Measurements from ENCODE around the gene SPATA46.
A peak's percentile ranks its signal among the peaks of the same experiment; 100 is the strongest.
"Not testable (repeated sequence)": the region's sequence is repeated elsewhere in the genome, so short reads cannot be mapped to it uniquely, and the experiment has no call there.

SPATA46 gene

DNA sequence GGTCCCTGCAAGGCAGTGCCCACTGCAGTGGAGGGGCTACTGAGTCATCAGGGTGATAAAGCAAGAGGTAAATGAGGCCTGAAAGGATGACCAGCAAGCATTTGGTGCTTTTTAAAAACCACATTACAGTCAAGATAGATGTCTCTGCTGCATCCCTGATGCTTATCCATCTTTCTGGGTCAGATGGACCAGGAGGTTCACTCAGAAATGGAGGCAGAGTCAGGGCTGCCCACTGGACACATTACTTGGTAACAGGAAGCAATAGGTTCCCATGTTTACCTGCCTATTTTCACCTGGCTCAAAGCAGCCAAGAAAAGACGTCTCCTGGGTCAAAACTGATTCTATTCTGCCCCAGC lies 3.6 kb downstream of the SPATA46 start:
- DNase-seq, result no peak

DNA sequence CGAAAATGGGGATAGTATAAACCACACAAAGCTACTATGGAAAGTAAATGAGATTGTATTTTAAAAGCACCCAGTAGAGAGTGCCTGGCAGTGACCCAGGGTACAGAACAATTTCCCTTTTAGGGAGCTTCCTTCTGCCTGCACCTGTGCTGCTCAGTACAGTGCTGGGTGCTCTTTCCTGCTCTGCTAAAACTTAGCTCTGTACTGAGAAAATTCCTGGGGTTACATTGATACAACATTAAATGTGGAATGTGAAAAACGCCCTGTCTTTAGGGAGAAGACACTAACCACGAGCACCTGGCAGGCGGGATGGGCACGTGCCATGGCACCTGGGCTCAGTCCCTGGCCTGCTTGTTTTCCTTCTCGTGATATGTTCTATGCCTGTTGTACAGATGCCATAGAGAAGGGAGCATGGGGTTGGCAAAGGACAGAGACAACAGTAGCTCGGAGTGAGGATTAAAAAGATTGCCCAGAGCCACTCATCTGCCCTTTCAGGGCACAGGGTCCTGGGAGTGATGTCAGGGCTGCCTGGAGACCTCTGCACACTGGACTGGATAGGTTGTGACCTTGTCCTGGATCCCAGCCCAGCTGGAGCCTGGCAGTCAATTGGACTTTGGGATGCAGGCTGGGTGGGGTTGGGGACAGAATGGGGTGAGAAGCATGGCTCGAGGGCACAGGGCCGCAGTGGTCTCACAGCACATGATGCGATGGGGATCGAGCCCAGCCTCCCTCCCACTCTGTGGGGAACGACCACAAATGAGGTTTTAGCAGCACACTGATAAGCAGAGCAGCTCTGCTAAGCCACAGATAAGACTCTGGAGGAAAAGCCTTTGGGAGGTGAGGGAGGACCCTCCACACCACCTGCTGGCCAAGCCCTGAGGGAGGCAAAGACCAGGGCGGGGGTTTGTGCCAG lies 4.2 kb downstream of the SPATA46 start:
- DNase-seq, result no peak

DNA sequence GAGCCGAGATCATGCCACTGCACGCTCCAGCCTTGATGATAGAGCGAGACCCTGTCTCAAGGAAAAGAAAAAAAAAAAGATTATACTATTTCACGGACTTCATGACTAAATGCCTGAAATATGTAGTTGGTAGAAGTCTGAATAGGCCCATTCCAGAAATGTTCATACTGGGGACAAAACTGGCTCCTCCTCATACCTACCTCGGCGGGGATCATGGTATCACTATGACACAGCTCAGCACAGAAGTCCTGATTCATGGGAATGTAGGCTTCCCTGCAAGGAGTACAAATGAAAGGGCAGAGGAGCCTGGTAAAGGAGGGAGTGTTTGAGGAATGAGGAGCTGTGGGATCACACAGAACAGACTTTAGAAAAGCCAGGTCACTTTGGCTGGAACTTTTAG lies 5.0 kb downstream of the SPATA46 start:
- no peak for DNase-seq

DNA sequence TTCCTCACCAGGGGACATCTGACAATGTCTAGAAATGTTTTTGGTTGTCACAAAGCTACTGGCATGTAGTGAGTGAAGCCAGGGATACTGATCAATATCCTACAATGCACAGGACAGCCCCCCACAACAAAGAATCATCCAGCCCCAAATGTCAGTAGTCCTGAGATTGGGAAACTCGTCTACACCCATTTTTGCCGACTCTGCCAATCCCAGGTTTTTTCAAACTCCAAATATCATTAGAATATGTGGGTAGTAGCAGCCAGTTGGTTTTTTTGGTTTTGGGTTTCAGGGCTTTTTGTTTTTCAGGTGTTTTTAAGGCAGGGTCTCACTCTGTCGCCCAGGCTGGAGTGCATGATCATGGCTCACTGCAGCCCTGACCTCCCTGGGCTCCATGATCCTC lies 5.9 kb downstream of the SPATA46 start:
- DNase-seq, result no peak

DNA sequence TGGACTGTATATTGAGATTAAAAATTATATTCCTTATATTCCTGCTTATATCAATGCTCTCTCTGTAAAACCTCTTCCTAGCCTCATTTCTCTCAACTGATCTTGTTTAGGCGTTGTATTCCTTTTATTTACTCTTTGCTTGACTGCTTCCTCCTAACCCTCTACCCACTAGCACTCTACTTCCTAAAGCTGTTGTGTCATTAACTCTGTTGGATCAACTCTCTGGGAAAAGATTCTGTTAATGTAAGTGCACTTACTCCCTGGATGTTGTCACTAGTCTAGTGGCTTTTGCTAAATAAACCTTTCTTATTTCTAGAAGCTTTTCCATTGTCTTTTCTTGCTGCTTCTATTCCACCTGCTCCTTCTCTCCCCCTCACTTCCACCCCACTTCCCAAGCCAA lies 6.5 kb downstream of the SPATA46 start:
- DNase-seq, result no peak

DNA sequence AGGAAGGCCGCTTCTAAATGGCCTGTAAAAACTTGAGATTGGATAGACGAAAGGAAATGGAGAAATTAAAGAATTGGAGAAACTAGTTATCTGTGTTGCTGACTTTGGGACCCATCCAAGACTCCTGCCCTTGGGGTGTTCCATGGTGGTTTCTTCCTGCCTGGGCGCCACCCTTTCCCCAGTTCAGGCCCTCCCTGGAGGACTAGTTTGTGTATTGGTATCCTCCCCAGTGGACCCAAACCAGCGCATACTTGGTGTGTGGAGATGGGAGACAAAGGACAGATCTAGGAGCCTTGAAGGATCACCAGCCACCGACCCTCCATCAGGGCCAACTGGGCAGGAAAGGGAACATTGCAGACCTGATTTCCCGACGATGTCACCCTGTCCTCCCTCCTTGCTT lies 7.1 kb downstream of the SPATA46 start:
- DNase-seq, result no peak

DNA sequence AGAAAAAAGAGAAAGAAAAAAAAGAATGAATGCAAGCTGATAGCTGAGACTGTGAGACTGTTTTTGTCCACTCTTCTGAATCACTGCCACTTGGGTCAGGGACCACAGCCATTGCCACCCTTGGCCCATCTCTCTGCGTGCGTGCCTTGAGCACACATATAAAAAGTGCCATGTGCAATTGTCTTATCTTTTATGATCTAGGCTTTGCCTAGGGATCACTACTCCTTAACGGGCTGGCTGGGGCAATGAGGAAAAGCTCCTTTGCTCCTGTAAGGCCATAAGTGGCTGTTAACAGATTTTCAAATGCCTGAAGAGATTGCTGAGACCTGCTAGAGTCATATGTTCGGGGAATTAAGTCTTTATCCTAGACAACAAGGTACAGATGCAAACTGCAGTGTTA lies 8.2 kb downstream of the SPATA46 start:
- DNase-seq, result no peak

DNA sequence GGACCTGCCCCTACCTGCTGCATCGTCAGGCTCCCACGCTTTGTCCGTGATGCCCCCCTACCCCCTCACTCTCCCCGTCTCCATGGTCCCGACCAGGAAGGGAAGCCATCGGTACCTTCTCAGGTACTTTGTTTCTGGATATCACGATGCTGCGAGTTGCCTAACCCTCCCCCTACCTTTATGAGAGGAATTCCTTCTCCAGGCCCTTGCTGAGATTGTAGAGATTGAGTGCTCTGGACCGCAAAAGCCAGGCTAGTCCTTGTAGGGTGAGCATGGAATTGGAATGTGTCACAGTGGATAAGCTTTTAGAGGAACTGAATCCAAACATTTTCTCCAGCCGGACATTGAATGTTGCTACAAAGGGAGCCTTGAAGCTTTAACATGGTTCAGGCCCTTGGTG lies 8.9 kb downstream of the SPATA46 start:
- no peak for DNase-seq

DNA sequence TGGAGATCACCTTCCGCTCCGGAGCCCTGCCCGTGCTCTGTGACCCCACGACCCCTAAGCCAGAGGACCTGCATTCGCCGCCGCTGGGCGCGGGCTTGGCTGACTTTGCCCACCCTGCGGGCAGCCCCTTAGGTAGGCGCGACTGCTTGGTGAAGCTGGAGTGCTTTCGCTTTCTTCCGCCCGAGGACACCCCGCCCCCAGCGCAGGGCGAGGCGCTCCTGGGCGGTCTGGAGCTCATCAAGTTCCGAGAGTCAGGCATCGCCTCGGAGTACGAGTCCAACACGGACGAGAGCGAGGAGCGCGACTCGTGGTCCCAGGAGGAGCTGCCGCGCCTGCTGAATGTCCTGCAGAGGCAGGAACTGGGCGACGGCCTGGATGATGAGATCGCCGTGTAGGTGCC lies 9.6 kb downstream of the SPATA46 start:
- no peak for DNase-seq

DNA sequence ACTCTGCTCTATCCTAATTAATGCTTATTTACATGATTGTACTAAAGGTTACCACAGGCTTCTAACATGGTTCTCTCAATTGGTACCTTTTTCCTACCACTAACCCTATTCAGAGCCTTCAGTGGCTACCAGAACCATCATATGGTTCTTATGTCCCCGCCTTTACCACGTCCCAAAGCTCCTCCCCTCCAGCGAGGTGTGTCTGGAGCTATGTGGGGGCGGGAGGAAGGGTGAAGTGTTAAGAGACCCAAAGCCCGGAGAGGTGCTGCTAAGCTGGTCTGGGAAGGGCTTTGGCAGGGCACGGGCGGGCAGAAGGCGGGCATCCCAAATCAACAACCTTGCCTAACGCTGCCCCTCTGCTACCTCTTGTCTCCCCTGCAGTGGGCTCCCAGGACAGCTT lies 10.0 kb downstream of the SPATA46 start:
- no peak for DNase-seq

DNA sequence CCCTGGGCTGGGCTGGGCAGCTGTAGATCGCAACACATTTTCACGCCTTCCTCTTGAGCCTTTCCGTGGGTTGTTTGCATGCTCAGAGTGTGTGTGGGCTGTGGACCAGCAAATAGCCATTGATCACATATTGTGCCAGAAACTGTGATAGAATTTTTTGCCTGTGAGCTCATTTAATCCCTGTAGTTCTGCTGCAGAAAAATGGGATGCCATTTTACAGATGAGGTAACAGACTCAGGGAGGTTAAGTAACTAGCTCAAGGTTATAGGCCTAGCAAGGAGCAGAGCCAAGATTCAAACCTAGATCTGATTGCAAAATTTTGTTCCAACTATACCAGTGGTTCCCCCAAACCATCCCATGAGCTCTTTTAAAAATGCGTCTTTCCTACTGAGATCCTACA lies 10.5 kb downstream of the SPATA46 start:
- no peak for DNase-seq

DNA sequence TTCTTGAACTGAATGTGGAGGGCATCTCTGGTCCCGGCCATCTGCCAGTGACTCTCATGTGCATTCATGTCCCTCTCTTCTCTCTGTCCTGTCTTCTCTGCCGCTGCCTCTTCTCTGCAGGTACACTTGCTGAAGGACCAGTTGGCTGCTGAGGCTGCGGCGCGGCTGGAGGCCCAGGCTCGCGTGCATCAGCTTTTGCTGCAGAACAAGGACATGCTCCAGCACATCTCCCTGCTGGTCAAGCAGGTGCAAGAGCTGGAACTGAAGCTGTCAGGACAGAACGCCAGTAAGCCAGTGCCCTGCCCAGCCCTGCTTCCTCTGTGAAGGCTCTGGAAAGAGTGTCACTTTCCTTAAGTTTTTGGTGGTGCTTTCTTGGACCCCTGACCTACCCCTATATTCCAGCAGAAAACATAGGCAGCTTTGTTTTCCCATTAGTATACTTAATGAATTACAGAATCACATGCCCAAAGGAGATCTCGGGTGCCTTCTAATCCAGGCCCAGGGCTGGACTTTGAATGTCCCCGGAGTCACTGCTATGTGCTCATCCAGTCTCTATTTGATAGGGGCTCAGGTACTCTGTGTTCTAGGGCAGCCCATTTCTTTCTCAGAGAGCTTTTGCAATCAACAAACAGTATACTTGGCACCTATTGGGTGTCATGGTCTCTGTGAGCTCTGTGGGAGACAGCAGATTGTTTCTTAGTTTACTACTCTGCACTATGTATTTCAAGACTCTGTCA lies 11.2 kb downstream of the SPATA46 start:
- DNase-seq, result no peak

DNA sequence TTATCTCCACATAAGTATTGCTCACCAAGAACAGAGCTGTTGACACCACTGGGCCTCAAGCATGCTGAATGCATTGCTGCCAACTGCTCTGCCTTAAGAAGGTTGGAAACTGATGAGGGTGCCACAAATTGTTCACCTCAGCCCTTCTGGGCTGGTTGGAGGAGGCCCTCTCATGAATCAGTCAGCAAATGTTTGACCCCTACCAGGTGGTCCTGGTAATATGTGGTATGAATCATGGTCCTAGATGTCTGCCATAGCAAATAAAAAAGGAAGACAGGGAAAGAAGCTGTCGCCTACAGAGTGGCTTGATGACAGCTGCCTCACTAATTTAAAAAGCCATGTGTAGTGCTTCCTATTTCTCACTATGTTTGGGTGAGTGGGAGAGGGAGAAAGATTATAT lies 12.2 kb downstream of the SPATA46 start:
- no peak for DNase-seq

DNA sequence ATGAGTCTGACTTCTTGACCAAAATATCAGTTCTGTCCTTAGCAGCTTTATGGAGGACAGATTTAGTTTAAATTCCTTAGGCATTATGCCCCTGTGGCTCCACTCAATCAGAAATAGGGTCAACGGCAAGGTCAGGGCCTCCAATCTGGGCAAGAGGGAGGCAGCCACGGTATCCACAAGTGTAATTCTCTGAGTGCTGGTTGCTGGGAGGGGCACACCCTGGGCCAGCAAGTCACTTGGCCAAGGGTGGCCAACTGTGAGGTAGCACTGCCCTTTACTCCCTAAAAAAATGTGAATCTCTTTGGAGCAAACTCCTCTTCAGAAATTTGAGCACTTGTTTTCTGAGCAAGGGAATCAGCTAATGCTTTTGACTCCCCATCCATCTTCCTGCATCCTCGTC lies 12.8 kb downstream of the SPATA46 start:
- DNase-seq, result no peak

DNA sequence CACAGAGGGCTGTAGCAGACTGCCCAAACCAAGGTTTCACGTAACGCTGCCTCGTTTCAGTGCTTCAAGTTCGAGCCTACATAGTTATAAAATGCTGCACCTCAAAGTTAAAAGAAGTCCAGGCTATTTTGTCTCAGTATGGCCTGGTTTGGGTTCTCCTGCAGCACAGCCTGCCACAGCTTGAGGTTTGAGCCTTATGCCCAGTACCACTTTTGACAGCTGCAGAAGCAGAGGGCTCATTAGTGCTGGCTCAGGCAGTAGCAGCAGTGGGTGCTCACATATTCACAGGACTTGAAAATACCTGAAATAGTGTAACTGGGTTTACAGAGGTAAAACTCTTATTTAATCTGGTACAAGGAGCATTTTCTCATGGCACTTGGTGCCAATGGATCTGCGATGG lies 15.3 kb downstream of the SPATA46 start:
- DNase-seq, result no peak

DNA sequence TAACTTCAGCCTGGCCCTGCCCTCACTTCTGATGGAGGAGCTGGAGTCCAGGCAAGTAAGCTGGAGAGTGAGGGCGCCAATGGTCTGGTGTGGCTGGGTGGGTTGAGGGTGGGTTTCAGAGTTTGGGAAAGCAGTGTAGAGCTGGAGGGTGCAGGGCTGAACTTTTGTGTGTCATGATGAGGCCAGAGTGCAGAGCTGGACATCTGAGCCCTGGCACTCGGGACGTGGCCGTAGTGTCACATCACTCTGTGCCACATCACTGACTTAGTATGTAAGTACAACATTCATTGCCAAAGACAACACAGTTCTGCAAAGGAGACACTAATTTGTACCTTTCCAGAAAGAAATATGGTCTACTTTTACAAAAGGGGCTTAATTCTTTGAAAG lies 15.8 kb downstream of the SPATA46 start:
- no peak for DNase-seq

DNA sequence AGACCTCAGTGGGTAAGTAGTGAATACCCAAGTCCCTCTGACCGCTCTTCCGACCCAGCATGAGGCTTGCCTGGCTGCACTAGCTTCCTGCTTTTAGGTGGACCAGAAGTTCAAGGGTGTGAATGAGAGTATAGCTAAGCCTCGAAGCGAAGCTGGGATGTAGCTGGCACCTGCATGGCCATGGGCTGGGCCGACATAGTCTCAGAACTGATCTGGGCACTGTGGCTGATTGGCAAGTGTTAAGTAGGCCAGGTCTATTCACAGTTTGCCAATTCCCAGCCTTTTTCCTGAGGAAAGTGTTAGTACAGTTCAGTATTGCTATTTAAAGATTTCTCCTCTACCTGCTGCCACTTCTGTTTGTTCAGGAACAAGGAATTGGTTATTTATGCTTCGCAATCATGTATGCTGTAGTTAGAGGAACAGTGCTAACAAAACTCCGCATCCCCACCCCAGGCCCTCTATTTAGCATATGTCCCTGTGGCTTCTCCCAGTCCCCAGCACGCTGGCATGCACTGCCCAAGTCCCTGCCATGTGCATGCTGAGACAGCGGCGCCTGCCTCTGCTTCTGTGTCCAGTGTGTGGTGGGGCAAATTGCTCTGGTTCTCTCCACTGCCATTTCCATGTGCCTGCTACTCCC lies 16.3 kb downstream of the SPATA46 start:
- no peak for DNase-seq

DNA sequence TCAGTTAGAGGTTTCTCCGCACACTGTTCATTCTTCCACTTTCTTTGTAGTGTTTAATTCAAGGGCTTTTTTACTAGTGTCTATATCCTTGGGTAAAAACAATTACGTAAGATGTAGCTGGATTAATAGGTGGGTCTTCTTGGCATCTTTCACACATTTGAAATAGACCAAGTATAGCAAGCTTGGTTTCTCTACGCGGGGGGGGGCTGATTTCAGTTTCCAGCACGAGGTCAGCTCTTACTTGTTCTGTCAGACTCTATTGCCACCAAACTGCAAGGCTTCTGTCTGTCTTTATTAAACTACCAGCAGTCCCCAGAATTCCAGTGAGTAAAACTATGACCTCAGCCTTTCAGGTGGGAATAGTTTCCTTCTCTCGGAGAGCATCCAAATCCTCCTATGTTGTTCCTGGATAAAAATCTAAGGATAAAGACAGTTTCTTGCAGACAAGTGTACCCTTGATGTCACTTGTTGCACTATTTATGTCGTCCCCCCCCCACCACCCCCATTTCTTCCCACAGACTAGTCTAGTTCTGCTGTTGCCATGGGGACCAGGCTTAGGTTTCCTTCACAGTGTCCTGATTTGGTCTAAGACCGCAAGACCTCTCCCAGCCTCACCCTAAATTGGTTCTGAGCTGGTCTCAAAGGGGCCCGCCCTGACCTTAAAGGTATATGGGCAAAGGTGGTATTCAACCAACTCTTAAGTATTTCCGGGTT lies 17.0 kb downstream of the SPATA46 start:
- no peak for DNase-seq

DNA sequence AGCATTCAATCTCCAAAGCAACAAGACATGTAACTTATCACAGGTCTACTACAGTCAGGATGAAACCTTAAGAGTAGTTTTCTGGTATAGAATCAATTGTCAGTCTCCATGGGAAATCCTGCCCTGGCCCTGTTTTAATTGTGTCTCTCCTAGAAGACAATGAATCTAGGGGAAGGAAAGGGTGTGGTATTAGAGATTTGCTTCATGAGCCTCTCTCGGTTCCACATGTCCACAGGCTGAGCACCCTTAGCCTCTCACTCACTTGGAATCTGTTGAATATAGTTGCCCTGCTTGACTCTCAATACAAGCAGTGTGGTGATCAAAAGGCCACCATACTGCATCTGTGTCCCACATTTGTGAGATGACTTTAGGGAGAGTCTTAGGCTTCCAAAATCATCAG lies 17.7 kb downstream of the SPATA46 start:
- no peak for DNase-seq

DNA sequence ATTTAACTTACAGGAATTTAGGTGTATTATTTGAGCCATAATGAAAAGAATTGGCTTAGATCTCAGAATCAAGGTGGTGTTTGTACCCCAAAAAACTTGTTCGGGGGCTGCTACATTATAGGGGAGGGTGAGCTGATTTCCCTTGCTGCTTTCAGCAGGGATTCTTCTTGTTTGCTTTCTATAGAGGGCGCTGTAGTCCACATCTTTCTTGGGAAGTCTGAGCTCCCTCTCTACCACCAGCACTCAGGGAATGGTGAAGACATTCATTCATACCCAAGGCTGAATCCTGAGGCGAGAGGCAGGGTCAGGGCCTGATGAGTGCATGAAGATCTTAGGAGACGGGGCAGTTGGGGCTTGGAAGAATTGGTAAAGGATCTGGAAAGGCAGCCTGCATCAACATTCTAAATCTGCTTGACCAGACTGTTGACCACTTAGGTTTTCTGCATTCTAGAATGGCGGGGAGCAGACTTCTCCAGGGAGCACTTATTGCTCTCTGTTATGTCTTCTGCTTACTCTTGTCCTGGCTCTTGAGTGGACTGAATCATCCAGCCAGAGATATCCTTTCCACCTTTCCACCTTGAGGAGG lies 18.9 kb downstream of the SPATA46 start:
- DNase-seq, result peak; percentile 15

DNA sequence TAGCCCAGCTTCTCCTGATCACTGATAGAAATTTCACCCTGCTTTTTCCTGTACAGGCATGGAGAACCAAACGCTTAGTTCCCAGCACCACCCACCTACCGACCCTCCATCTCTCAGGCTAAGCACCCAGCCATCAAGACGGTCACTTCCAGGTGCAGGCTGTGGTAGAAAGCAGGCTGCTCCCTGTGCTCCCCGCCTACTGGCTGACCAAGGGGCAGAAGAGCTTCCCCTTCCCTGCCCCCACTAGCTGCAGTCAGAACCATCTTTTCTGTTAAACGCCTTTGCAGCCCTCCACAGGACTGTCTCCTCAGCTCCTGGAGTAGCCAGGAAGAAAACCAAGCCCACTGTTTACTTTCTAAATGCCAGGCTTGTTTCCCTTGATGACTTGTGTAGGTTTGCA lies 23.0 kb downstream of the SPATA46 start:
- DNase-seq, result no peak

DNA sequence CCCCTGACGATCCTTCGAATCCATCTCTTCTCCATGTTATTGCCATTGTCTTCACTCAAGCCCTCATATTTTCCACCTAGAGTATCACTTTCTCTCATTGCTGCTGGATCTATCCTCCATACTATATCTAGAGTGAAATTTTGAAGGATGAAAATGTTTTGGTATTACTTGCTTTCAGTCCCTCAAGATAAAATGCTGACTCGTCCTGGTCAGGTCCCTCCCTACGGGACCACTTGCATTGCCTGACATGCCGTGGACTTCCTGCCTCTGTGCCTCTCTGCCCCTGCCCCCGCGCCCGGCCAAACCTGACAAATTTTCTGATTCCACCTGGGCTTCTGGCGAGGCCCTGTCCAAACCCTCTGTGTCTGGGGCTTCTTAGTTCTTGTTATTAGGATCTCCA lies 23.6 kb downstream of the SPATA46 start:
- no peak for DNase-seq

DNA sequence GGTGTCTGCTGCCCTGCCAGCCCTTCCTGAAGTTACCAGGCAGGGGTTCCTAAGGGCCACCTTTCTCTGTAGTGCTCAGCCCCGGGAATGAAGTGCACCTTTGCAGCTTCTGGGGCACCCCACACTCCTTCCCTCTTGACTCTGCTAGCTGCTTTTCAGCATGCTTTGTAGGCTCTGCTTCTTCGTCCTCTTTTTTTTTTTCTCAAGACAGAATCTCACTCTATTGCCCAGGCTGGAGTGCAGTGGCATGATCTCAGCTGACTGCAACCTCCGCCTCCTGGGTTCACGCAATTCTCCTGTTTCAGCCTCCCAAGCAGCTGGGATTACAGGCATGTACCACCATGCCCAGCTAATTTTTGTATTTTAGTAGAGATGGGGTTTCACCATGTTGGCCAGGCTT lies 24.8 kb downstream of the SPATA46 start:
- DNase-seq, result not testable (repeated sequence)

All from CD4-positive, alpha-beta T cell treated with Interleukin-17A for 1 hour (primary cell).